SK-N-MC (cell line): ENCODE results near the gene NAA60.

Experiments
- EZH2 ChIP-seq: fragments of 200-600 bp; sonication (generic); IDR thresholded peaks from one replicate; pipeline ENCODE4 v1.6.1; 2017; ENCODE audit warnings: antibody characterized with exemption
- POLR2AphosphoS5 ChIP-seq: IDR thresholded peaks from 2 replicates; pipeline ENCODE4 v1.6.1; 2012; ENCODE audit warnings: mild to moderate bottlenecking, low read depth, low read length, borderline replicate concordance

GRCh38 chr16:3501783-3502400 lies 58.4 kb downstream of the NAA60 start:
- TF ChIP-seq POLR2AphosphoS5 (no peak), EZH2 (no peak)
